Right renal cortex interstitium (tissue), 3 donors: ENCODE data around the gene AUTS2. TPM values are rescaled to one million over a fixed set of nuclear protein-coding genes. Genes with fewer than 3 reads are reported as not detected.

Experiments
- DNase-seq, 3 donors: peaks; one replicate each; pipeline ENCODE4 v3.0.0-alpha.2; 2013; ENCODE audit warnings: low read depth in 3 of 3, low spot score in 2 of 3
- polyA plus RNA-seq, 3 donors: library from polyadenylated mRNA; unstranded; fragments of 120-200 nt; gene quantifications; one replicate each; pipeline ENCODE4 v1.2.1, GENCODE V29; 2013; ENCODE audit not compliant: insufficient read length in 3 of 3

The AUTS2 gene
- polyA plus RNA-seq, 3 donors = 51.6 to 66.2 (median 55.2) TPM

- no peak for DNase-seq
Measured at GRCh38 chr7:70135656-70136055, 537.4 kb downstream of the AUTS2 start.

GRCh38 chr7:70137126-70137525, 538.9 kb downstream of the AUTS2 start:
- DNase-seq = no peak

DNA sequence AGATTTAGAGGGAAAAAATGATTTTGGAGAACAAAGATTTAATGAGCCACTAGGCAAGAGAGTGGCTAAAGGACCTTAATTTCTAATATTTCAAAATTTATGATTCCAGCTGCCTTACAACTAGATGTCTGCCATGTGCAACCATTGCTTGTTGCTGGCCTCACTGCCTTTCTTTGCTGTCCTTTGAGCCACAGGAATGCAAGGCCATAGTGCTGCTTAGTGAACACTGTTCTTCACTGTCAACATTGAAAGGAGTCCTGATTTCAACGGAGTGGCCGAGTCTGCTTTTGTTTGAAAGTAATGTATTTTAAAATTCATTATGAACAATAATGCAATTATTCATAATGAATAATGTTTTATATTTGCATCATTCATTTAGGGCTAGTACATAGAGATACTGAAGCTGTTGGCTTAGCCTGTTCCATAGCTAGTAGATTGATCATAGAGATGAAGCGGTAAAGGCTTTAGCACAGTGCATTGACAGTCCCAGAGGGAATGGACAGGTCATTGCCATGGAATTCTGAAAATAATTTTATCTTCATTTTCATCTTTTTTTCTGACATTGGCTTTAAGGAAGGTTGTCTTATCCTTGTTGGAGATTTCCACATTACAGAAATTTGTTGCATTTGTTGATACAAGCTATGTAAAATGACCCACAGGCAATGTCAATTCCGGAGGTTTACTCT, 544.1 kb downstream of the AUTS2 start:
- no peak for DNase-seq

DNA sequence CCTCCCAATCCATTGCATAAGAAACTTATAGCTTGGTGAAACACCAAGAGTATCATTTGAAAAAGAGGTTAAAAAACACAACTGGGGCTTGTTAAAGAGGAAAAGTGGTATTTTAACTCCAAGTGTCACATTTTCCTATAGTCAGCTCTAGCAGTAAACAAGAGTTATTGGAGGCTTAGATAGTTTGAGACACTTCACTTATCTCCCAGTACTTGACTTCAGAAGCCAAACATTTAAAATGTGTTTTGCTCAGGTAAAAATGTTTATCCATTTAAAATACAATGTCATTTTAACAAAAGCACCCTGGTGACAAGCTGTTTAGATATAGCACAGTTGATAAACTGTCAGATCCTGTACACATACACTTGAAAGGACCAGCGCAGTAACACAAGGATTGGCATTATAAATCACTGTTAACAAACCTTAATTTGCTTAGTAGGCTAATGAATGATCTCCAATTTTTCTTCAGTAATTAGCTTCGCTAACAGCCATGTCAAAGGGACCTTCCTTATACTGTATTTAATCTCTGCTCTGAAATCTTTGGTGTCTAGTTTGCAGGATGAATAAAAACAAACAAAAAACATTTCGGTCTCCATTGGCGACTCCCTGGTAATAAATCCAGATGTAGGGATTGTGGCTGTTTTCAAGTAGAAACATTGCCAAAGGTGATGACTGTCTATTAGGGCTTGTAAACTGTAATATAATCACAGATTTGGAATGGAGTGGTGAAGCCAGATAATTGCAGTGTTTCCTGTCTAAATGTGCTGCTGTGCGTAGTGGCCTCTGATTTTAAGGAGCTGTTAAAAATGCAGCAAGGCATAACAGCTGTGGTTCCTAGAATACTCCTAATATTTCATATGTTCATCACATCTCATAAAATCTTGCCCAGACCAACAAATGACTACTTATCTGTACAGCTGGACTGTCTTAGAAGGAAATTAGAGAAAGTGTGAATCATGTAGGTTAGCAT, 545.1 kb downstream of the AUTS2 start:
- DNase-seq = peak; percentile 60 to 74 (median 68)

DNA sequence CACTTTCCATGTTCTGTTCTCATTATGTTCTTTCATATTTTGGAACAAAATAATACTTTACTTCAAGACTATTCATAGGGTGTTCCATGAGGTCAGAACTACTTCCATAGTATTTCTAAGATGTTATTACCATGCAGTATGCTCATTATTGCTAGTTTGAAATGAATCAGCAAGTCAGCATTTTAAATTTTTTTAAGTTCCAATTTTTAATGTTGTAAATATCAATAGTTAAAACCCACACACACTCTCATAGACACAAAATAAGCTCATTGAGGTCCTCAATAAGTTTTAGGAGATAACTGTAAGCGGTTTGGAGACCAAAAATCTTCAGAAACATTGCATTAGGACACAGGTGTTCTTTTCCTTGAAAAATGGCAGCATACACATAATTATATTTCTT, 550.7 kb downstream of the AUTS2 start:
- DNase-seq = no peak

GRCh38 chr7:70152313-70152712, 554.0 kb downstream of the AUTS2 start:
- DNase-seq = no peak

DNA sequence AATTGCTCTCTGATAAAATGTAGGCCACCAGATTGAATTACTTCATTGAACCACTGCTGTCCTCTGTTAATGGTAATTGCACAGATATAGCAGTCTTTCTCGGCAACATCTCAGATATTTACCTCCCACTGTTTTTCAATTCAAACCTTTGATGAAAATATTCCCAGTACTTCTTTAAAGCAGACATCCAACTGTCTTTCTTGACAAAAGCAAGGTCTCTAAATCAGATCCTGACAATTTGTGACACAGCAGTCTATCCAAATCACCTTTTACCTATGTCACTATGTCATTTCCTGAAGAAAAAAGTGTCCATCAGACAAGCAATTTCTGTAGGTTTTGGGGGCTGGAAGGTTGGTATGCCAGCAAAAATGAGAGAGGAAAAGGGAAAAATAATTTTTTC, 555.7 kb downstream of the AUTS2 start:
- DNase-seq = no peak

DNA sequence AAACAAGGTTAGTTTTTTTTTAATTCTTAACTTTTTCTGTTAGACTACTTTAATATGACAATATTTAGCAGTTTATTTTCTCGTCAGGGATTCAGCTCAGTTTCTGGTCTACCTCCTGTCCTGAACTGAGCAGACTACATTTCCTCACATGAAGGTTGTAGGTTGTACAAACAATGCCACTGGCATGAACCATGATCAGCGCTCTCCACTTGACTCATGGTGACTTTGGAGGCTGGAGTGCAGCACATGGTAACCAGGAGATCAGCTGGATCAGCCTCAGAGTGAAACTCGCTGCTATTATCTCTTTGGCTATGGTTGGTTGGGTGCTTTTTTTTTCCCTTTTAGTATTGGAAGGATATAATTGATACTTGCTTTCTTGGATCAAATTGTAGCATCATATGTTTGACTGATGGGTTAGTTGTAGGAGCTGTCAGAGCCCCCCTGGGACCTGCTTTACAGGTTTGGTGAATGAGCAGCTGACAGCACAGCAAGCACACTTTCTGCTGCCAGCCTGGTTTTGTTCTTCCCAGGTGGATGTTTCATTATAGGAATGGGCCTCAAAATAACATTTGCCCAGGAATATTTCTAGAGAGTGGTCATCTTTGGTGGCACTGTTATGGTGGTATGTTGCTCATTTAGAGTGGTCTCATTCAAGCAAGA, 556.4 kb downstream of the AUTS2 start:
- DNase-seq = no peak

- DNase-seq = no peak
Measured at GRCh38 chr7:70156057-70156456, 557.8 kb downstream of the AUTS2 start.

DNA sequence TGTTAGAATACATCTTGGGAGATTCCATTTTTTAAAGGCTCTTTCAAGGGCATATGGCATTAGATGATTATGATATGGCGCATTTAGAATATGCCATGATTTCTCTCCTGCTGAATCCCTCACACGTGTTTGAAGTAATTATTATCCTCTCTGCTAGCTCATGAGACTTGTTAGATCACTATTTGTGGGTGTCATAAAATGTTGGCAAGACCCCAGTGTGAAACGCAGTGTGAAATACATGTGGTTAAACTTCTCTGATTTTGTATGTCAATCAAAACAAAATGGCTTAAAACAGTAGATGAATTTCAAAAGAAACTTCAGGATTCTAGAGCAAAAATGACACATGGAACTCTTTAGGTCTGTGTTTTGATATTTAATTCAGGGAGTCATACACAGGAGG, 560.8 kb downstream of the AUTS2 start:
- DNase-seq = no peak

DNA sequence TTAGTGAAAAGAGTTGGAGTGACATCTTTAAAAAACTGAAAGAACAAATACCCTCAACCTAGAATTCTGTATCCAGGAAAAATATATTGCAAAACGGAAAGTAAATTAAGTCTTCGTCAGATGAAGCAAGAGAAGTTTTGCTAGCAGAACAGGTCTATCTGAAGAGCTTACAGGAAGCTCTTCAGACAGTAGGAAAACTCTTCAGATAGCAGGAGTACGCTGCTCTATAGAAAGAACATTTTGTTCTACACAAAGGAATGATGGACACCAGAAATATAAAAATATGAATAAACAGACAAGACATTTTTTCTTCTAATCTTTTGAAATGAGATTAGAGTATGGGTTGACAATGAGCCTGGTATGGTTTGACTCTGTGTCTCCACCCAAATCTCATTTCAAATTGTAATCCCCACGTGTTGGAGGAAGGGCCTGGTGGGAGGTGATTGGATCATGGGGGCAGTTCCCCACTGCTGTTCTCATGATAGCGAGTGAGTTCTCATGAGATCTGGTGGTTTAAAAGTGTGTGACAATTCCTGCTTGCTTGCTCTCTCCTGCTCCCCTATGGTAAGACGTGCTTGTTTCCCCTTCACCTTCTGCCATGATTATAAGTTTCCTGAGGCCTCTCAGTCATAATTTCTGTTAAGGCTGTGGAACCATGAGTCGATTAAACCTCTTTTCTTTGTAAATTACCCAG, 567.3 kb downstream of the AUTS2 start:
- DNase-seq = no peak

GRCh38 chr7:70171369-70171920, 573.2 kb downstream of the AUTS2 start:
- DNase-seq = no peak

- DNase-seq = no peak
Measured at GRCh38 chr7:70177166-70177565, 578.9 kb downstream of the AUTS2 start.

DNA sequence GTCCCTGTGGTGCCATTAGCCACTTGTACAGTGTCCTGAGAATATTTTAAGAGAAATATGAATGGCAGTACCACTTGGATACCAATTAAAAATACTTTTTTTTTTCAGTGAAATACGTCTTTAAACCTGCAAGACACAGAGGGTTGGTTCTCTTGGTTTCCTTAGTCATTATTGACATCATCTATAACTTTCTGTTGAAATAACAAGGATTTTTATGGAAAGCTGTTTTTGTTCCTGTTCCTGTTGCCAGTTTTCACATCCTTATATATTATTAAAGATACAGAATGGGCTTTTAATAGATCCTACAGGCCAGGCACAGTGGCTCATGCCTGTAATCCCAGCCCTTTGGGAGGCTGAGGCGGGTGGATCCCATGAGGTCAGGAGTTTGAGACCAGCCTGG, 579.9 kb downstream of the AUTS2 start:
- no peak for DNase-seq

DNA sequence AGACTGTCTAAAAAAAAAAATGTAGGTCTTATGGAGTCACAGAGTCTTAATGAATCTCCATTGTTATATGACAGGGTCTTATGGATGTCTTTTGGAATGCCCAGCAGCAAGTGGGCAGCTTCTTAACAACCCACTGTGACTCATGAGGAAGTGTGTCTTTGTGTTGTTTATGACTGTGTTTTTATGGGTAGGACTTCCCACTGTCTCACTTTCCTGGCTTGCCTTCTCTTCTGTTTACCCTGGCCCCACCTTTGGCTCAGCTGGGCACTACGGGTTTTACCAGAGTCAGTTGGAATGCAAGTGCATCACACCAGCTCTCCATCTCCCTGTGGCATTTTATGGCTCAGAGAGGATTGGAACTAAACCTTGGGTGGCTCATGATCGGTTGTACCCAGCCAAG, 580.5 kb downstream of the AUTS2 start:
- no peak for DNase-seq

DNA sequence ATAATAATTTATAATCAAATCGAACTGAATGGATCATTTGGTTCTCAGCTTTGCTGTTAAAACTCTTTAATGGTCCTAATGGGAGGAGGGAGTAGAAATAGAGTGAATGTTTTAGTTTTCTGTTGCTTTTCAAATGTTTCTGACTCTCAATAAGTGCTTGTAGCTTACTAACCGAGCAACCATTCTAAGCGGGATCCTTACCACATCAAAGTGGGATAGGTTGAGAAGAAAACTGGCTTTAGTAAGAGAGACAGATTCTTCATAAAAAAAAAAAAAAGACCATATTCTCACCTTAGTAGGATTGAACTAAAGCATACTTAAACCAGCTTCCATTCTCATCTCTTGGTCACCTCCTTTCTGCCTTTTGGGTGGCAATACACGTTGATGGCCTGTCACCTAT, 584.2 kb downstream of the AUTS2 start:
- DNase-seq = no peak

DNA sequence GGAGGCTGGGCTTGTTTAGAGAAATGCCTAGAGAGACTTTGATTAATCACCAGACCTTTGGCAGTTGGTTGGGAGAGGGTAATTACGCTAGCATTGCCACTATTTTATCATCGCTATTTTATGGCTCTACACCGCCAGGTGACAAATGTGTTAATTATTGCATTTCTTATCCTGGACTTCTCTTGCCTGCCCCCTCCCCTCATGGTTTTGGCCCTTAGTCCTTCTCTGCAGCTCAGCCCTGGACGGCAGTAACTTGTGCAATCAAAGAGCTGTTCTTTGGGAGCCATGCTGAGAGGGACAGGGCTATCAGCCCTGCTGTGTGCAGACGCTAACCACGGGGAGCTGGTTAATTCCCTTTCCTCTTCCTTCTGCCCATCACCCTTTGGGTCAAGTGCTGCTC, 585.0 kb downstream of the AUTS2 start:
- DNase-seq = peak in 1 of 3 donors; percentile 19

GRCh38 chr7:70188901-70189650, 590.8 kb downstream of the AUTS2 start:
- DNase-seq = no peak

DNA sequence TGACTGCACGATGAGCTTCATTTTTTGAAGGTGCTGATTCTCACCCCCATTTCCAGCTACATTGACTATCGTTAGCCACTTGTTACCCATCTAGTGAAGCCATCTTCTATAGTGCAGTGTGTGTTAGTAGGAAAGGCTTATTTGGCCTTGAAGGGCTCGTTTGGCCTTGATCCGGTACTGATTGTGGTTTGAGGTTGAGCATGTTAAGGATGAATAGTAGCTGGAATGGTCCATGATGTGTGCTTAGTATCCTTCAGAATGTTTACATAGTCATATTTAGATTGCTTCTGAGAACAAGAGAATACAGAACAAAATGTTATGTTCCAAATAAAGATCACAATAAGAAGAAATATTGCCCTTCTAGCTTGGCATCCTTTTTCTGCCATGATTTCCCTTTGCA, 591.5 kb downstream of the AUTS2 start:
- DNase-seq = no peak

DNA sequence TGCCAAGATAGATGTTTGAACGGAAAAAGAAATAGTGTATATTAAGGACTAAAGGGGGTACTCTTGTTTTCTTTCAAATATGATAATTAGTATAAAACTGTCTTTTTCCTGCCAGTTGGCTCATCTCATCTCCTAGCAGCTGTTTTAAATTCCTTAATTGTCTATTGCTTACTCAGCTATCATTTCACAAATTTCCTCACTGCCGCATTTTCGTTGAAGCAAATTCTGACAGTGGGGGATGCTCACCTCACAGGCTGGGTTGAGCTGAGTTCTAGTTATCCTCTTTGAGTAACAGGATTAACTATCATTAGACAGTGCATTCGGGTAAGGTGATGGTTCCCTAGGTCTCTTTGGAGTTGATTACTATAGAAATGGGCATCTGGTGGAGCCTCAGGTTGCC, 592.0 kb downstream of the AUTS2 start:
- no peak for DNase-seq
